ENCODE data around the gene ATAD3A. TPM values are rescaled to one million over a fixed set of nuclear protein-coding genes. Genes with fewer than 3 reads are reported as not detected.

Gene ATAD3A
- total and polyA plus RNA-seq, 2 of the 4 experiments (the other 2 are of a cell fraction), result 27.2 to 34.0 TPM

DNA sequence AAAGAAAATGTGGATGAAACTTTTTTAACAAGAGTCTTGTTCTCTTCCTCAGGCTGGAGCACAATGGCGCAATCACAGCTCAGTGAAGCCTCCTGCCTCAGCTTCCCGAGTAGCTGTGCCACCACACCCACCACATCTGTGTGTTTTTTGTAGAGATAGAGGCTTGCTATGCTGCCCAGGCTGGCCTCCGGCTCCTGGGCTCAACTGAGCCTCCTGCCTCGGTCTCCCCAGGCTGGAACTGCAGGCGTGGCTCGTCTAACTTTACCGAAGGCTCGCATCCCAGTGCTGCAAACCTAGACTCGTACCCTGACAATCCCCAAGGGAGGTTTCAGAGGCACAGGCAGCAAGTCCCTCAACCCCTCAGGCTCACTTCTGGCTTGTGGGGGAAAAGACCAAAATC lies 48.2 kb downstream of the ATAD3A start:
- ChIA-PET POLR2A (ENCODE audit: unreplicated experiment) (no interaction called here), CTCF (interaction anchor here (0.6 kb wide), 1 partner anchor 345 kb away, joined by 3 read pairs; no protein-coding TSS in a partner anchor)
- intact Hi-C loops (cut with micrococcal nuclease) (no loop called here), dilution Hi-C loops (cut with HindIII; ENCODE audit: low sequenced_read_pairs, unreplicated experiment) (no loop called here), in situ Hi-C loops (cut with MboI; ENCODE audit: low sequenced_read_pairs) (no loop called here)
- Histone ChIP-seq H4K5ac (ENCODE audit: low read depth, low read length) (no peak overlapping the region), H3K27me3 (ENCODE audit: control insufficient read depth, insufficient read depth, low read length) (no peaks in the 10 kb centered on the region), H2AFZ (replicated peaks; ENCODE audit: low read length, poor library complexity) (no peak overlapping the region), H4K8ac (ENCODE audit: low read depth in 2 of 2, low read length in 2 of 2) (no peak overlapping the region), H2BK5ac (ENCODE audit: low read depth, low read length, poor library complexity, severe bottlenecking) (no peak overlapping the region), H2AK5ac (ENCODE audit: low read depth, low read length) (no peak overlapping the region), H3K56ac (ENCODE audit: extremely low read depth, insufficient read depth, low read length) (no peak overlapping the region; the same call in 1 of the 2 replicates), H2BK15ac (ENCODE audit: low read depth, low read length) (no peak overlapping the region), H3K9ac (ENCODE audit: low read depth, low read length) (no peak overlapping the region), H3K4me2 (ENCODE audit: low read depth, low read length) (no peak overlapping the region), H3K27ac (ENCODE audit: insufficient read depth, low read length) (no peak overlapping the region), H3K9me3 (ENCODE audit: control insufficient read depth, insufficient read depth, low read length) (no peaks in the 10 kb centered on the region), H4K91ac (ENCODE audit: insufficient read depth, low read depth, low read length) (no peak overlapping the region), H3K9me1 (ENCODE audit: insufficient read depth, low read length) (peaks cover 10% of the 10 kb centered on the region), H3K23ac (ENCODE audit: low read depth, low read length) (no peak overlapping the region), H3K14ac (replicated peaks; ENCODE audit: low read depth, low read length) (no peak overlapping the region), H3K4me3 (ENCODE audit: insufficient read depth, low read depth, low read length) (no peak overlapping the region), H4K20me1 (ENCODE audit: insufficient read depth, low read length) (peaks cover 47% of the 10 kb centered on the region), H3K79me1 (ENCODE audit: low read depth in 1 of 2, low read length in 2 of 2) (peaks cover 18 to 69% of the 10 kb centered on the region in 2 experiments), H3K4ac (ENCODE audit: low read depth, low read length) (no peak overlapping the region), H2BK20ac (ENCODE audit: low read depth, low read length) (no peak overlapping the region), H2BK120ac (ENCODE audit: low read depth, low read length) (no peak overlapping the region), H3K18ac (ENCODE audit: low read depth, low read length) (no peak overlapping the region), H2AK9ac (replicated peaks; ENCODE audit: low read depth, low read length, poor library complexity) (no peak overlapping the region), H3K4me1 (ENCODE audit: control insufficient read depth, insufficient read depth, low read length) (no peaks in the 10 kb centered on the region; the same call in 1 of the 2 replicates), H3K36me3 (ENCODE audit: control insufficient read depth, insufficient read depth, low read length) (peaks cover 49% of the 10 kb centered on the region)
- DNase-seq, result no peak
- no TSS peak for BruUV-seq (replicated peaks)
- WGBS, 2 experiments (ENCODE audit: extremely low coverage in 2 of 2, insufficient read length in 1 of 2), result 96% methylated on average over 5 of the region's 9 CpGs; no CpG with 5 or more reads in 1 of the 2 experiments
- no peak for TF ChIP-seq NFE2L2 (IDR thresholded peaks at IDR 0.05; ENCODE audit: low read depth, low read length)
- 0 out of 2 replicates have a peak, but pooled peaks have one; percentile 19 for TF ChIP-seq CEBPB (IDR thresholded peaks at IDR 0.05; ENCODE audit: low read depth, low read length)
- no peak for ATAC-seq (ENCODE audit: low read depth)

Measured in IMR-90 (cell line).